Naive B cell (primary cell): Measurements from ENCODE around the gene SLC1A5. TPM values are rescaled to one million over a fixed set of nuclear protein-coding genes. Genes with fewer than 3 reads are reported as not detected.
A peak's percentile ranks its signal among the peaks of the same experiment; 100 is the strongest.
"Not testable (repeated sequence)": the region's sequence is repeated elsewhere in the genome, so short reads cannot be mapped to it uniquely, and the experiment has no call there.

Experiments
- ATAC-seq, 2 donors: fragments of 150-1000 bp; cut with Tn5 transposase; 2 replicates each; pipeline ENCODE4 v1.10.0; 2021; ENCODE audit warnings: low read depth in 2 of 2, mild to moderate bottlenecking in 2 of 2, moderate library complexity in 2 of 2
- DNase-seq: peaks from one replicate; pipeline ENCODE4 v3.0.0; 2022
- H3K27ac Mint-ChIP-seq, 6 donors: one replicate each; pipeline ENCODE4 v1.8.0; 2020 to 2022; ENCODE audit warnings: mild to moderate bottlenecking in 6 of 6, mixed read lengths in 6 of 6, moderate library complexity in 5 of 6, inconsistent platforms in 2 of 6
- H3K27me3 Mint-ChIP-seq, 3 donors: one replicate each; pipeline ENCODE4 v1.8.0; 2021 to 2022; ENCODE audit warnings: mixed read lengths in 3 of 3, mild to moderate bottlenecking in 1 of 3
- H3K36me3 Mint-ChIP-seq, 2 donors: one replicate each; pipeline ENCODE4 v1.8.0; 2020 to 2022; ENCODE audit warnings: mixed read lengths in 2 of 2, inconsistent platforms in 1 of 2, mild to moderate bottlenecking in 1 of 2
- H3K4me1 Mint-ChIP-seq, 3 donors: one replicate each; pipeline ENCODE4 v1.8.0; 2020 to 2022; ENCODE audit warnings: mixed read lengths in 3 of 3, inconsistent platforms in 1 of 3, mild to moderate bottlenecking in 1 of 3, moderate library complexity in 1 of 3
- H3K4me3 Mint-ChIP-seq, 8 donors: one replicate each; pipeline ENCODE4 v1.8.0; 2020 to 2022; ENCODE audit warnings: mild to moderate bottlenecking in 8 of 8, mixed read lengths in 8 of 8, moderate library complexity in 8 of 8, inconsistent platforms in 2 of 8
- H3K9me3 Mint-ChIP-seq, 7 donors: one replicate each; pipeline ENCODE4 v1.8.0; 2020 to 2022; ENCODE audit warnings: mixed read lengths in 7 of 7, mild to moderate bottlenecking in 5 of 7, inconsistent platforms in 2 of 7, moderate library complexity in 1 of 7
- polyA plus RNA-seq, 6 donors: library from polyadenylated mRNA; unstranded; fragments of 300-500 nt; fragmentation: Illumina TruSeq; gene quantifications; one replicate each; pipeline ENCODE4 v1.2.3, GENCODE V29; 2021; ENCODE audit warnings: low read depth in 6 of 6

SLC1A5 gene
- polyA plus RNA-seq, 6 donors from 2014 or later, result 4.9 to 12.1 (median 7.9) TPM

DNA sequence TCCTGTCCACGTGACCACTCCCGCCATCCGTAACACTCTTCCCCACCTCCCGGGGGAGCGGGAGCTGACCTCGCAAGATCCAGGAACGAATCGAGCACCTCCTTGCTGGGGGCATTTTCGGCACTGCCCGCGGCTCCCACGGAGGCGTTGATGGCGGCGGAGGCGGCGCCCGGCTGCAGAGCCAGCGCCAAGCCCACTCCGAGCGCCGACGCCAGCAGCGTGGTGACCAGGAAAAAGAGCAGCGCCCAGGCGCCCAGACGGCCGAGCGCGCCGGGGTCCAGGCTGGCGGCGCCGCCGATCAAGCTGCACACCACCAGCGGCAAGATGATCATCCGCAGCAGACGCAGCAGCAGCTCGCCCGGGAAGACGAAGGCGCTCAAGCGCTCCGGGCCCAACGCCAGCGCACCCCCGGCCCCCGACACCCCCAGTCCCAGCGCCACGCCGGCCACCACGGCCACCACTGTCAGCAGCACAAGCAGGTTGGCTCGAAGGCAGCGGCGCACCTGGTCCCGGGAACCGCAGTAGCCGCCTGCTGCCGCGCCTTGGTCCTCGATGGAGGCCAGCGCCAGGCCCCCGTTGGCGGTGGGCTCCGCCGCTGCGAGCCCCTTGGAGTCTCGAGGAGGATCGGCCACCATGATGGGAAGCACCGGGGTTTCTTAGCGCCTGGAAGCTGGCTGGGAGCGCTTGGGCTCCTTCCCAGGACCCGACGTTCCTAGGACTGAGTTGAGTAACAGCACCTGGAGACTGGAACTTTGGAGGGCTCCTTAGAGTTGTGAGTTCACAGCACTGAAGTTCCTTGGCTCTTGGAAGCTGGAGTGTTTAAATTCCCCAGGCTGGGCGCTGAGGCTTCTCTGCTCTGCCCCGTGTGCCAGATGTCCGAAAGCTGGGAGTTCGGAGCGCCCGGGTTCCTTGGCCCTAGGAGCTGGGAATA is 798 bp downstream of the SLC1A5 start:
- DNase-seq, result peak; percentile 36
- Mint-ChIP-seq H3K9me3 (no peaks in the 10 kb centered on the region), H3K4me1 (peaks cover 48 to 66% (median 57%) of the 10 kb centered on the region in 3 donors), H3K4me3 (peak overlapping the region; percentile 92 to 98 (median 95)), H3K27me3 (no peaks in the 10 kb centered on the region), H3K36me3 (no peaks in the 10 kb centered on the region), H3K27ac (peak overlapping the region in 5 of 6 donors; percentile 24 to 94 (median 89))
- ATAC-seq, result no peak

DNA sequence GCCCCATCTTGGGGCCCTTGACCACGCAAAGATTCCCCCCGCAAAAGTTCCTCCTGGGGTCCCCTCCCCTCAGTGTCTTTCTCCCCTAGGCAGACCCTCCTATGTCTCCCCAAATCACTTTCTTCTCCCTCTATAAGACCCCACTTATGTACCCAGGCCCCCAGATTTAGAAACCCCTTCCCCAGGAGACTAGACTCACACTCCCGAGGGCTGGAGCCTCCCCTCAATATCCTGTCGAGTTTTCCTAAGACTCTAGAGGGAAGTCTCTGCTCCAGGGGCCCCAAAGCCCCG is 1.4 kb downstream of the SLC1A5 start:
- H3K4me3 Mint-ChIP-seq, result peak overlapping the region; percentile 92 to 98 (median 95)
- no peaks in the 10 kb centered on the region for H3K27me3 Mint-ChIP-seq
- H3K27ac Mint-ChIP-seq, result peak overlapping the region in 4 of 6 donors; percentile 15 to 90 (median 74)
- peaks cover 50 to 63% (median 57%) of the 10 kb centered on the region in 3 donors for H3K4me1 Mint-ChIP-seq
- no peaks in the 10 kb centered on the region for H3K36me3 Mint-ChIP-seq
- no peak for ATAC-seq
- no peaks in the 10 kb centered on the region for H3K9me3 Mint-ChIP-seq
- no peak for DNase-seq

DNA sequence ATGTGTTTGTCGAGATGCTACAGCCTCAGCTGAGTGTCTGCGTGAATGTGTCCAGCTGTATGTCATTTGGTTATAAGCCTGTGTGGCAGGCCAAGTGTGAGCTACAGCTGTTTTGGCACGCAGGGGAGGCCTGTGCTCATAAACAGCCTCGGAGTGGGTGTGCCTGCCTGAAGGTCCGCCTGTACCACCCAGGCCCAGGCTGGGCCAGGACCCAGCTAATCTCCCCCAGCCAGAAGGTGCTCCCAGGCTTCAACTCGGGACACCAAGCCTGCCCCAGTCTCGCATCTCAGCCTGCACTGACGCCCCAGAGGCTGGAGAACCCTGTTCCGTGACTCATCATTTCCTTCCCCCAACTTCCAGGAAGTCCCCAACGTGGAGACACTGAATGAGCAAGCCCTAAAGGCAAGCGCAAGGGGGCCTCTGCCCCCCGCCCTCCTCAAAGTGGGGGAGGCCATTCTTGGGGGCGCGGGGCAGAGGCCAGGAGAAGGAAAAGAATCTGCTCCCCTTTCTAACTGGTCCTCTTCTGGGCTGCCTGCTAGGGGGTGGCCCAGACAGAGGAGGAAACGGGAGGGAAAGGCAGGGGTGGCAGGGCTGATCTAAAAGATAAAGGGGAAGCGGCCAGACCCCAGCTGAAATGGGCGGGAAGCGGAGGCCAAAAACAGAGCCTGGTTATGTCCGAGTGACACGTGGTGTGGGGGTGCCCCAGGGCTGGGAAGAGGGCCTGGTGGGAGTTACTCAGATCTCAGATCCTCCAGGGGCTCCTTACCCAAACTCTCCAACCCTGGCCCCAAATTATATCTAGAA is 2.0 kb downstream of the SLC1A5 start:
- ATAC-seq (peak; percentile 44 to 49), DNase-seq (peak; percentile 65)
- Mint-ChIP-seq H3K27me3 (no peaks in the 10 kb centered on the region), H3K9me3 (no peaks in the 10 kb centered on the region), H3K27ac (peak overlapping the region; percentile 58 to 90 (median 87)), H3K4me3 (peak overlapping the region; percentile 92 to 98 (median 95)), H3K4me1 (peaks cover 50 to 58% (median 57%) of the 10 kb centered on the region in 3 donors), H3K36me3 (no peaks in the 10 kb centered on the region)

DNA sequence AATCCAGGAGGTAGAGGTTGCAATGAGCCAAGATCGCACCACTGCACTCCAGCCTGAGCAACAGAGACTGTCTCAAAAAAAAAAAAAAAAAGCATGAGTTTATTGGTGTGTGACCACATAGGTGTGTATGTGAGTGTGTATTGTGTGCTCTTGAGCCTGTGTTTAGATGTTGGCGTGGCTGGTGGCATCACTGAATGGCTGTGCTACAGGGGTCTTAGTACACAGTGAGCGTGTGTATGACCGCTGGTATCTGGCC is 2.5 kb downstream of the SLC1A5 start:
- Mint-ChIP-seq H3K27ac (peak overlapping the region in 4 of 6 donors; percentile 76 to 89 (median 87)), H3K4me3 (peak overlapping the region; percentile 92 to 98 (median 95)), H3K27me3 (no peaks in the 10 kb centered on the region), H3K9me3 (no peaks in the 10 kb centered on the region), H3K4me1 (peaks cover 50 to 57% (median 54%) of the 10 kb centered on the region in 3 donors), H3K36me3 (no peaks in the 10 kb centered on the region)
- ATAC-seq, result peak in 1 of 2 donors; percentile 6
- no peak for DNase-seq

DNA sequence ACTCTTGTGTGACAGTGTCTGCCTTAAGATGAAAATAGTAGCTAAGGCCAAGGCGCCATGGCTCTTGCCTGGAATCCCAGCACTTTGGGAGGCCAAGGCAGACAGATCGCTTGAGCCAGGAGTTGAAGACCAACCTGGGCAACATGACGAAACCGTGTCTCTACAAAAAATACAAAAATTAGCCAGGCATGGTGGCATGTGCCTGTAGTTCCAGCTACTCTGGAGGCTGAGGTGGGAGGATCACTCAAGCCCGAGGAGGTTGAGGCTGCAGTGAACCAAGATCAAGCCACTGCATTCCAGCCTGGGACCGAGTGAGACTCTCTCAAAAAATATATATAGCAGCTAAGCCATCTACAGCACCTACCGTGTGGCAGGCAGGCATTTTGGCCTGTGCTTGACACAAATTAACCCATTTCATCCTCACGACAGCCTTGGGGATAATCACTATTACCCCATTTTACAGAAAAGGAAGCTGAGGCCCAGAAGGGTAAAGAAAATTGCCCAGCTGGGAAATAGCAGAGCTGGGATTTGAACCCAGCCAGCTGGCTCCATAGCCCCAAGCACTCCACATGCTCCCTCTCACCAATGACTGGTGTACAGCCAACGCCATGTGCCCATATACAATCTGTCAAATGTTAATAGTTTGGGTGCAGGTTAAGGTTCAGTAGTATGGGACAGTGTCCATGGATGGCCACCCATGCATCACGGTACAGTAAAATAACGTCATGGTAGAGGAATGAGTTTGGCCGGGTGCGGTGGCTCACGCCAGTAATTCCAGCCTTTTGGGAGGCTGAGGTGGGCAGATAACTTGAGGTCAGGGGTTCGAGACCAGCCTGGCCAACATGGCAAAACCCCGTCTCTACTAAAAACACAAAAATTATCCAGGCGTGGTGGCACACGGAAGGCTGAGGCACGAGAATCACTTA is 3.1 kb downstream of the SLC1A5 start:
- Mint-ChIP-seq H3K27me3 (no peaks in the 10 kb centered on the region), H3K4me3 (peak overlapping the region; percentile 47 to 98 (median 95)), H3K27ac (peak overlapping the region in 5 of 6 donors; percentile 36 to 89 (median 76)), H3K9me3 (no peaks in the 10 kb centered on the region), H3K4me1 (peaks cover 50 to 57% (median 54%) of the 10 kb centered on the region in 3 donors), H3K36me3 (no peaks in the 10 kb centered on the region)
- ATAC-seq, result no peak
- DNase-seq, result no peak

DNA sequence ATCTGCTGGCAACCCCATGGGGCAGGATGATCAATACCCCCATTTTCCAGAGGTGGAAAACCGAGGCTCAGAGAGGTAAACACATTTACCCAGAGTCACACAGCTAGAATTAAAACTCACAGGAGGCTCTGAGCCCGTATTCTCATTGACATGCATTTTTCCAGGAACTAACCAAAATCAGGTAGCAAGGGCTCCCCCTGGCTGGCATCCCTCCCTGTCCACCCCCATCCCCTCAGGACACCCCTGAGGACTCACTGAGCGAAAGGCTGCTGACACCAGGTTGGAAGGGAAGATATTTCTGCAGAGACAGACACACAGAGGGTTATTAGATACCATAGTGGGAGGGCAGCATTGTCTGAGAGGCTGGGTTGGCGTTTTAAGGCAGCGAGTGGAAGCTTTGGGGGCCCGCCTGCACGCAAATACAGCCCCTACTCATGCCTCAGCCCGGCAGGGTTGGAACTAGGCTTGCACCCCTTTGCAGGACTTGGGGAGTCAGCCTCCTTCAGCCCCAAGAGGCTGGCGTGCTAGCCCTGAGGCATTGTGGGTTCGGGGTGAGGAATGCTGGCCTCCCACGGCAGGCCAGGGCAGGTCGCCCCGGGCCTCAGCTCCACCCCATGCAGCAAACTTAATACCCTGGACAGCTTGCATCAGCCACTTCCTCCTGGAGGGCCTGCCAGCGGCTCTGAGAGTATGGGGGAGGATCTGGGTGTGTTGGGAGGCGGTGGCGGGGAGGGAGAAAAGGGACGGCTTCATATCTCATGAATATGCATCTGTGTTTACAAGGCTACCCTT is 3.9 kb downstream of the SLC1A5 start:
- DNase-seq, result no peak
- H3K4me3 Mint-ChIP-seq, result peak overlapping the region in 6 of 8 donors; percentile 6 to 98 (median 50)
- no peak for ATAC-seq
- H3K9me3 Mint-ChIP-seq, result no peaks in the 10 kb centered on the region
- H3K4me1 Mint-ChIP-seq, result peaks cover 49 to 57% (median 54%) of the 10 kb centered on the region in 3 donors
- no peaks in the 10 kb centered on the region for H3K36me3 Mint-ChIP-seq
- no peaks in the 10 kb centered on the region for H3K27me3 Mint-ChIP-seq
- H3K27ac Mint-ChIP-seq, result peak overlapping the region in 4 of 6 donors; percentile 36 to 63 (median 50)

DNA sequence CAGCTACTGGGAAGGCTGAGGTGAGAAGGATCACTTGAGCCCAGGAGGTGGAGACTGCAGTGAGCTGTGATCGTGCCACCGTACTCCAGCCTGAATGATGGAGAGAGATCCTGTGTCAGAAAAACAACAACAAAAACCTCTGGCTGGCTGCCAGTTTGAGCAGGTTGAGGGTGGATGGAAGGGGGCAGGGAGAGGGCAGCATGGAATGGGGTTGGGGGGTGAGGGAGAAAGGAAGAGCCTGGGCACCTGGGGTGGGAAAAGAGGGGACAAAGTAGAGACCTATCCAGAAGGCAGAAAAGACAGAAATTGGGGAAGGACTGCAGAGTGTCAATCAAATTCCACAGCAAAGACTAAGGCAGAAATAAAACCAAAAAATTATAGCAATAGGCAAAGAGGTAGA is 4.7 kb downstream of the SLC1A5 start:
- Mint-ChIP-seq H3K27ac (peak overlapping the region in 1 of 6 donors; percentile 24), H3K4me1 (peaks cover 46 to 49% (median 49%) of the 10 kb centered on the region in 3 donors), H3K4me3 (peak overlapping the region in 1 of 8 donors; percentile 54), H3K27me3 (no peaks in the 10 kb centered on the region), H3K36me3 (no peaks in the 10 kb centered on the region), H3K9me3 (no peaks in the 10 kb centered on the region)
- no peak for DNase-seq
- no peak for ATAC-seq

DNA sequence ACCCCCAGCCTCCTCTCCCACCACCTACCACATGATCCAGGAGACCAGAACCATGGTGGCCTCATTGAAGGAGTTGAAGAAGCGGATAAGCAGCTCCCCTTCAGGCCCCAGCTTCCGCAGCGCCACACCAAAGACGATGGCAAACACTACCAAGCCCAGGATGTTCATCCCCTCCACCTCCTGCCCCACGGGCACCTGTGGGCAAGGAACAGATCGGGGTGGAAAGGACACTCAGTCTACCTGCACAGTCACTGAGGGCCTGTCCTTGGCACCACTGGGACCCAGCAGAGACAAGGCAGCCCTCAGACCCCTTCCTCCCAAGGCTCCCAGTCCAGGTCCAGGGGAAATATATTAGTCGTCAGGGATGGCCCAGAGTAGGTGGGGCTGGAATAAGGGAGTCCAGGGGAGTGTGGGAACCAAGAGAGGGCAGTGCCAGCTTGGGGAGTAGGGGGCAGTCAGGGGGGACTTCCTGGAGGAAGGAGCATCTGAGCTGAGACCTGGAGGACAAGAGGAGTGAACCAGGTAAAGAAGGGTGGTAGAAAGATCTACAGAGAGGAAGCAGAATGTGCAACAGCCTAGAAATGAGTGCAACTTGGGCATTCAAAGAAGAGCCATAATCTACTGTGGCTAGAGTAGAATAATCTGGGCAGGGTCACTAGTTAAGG is 5.9 kb downstream of the SLC1A5 start:
- H3K9me3 Mint-ChIP-seq, result no peaks in the 10 kb centered on the region
- H3K4me1 Mint-ChIP-seq, result peaks cover 42 to 49% (median 46%) of the 10 kb centered on the region in 3 donors
- H3K4me3 Mint-ChIP-seq, result peak overlapping the region in 1 of 8 donors; percentile 53
- H3K27me3 Mint-ChIP-seq, result no peaks in the 10 kb centered on the region
- no peaks in the 10 kb centered on the region for H3K36me3 Mint-ChIP-seq
- DNase-seq (no peak), ATAC-seq (no peak)
- H3K27ac Mint-ChIP-seq, result peak overlapping the region in 1 of 6 donors; percentile 40

DNA sequence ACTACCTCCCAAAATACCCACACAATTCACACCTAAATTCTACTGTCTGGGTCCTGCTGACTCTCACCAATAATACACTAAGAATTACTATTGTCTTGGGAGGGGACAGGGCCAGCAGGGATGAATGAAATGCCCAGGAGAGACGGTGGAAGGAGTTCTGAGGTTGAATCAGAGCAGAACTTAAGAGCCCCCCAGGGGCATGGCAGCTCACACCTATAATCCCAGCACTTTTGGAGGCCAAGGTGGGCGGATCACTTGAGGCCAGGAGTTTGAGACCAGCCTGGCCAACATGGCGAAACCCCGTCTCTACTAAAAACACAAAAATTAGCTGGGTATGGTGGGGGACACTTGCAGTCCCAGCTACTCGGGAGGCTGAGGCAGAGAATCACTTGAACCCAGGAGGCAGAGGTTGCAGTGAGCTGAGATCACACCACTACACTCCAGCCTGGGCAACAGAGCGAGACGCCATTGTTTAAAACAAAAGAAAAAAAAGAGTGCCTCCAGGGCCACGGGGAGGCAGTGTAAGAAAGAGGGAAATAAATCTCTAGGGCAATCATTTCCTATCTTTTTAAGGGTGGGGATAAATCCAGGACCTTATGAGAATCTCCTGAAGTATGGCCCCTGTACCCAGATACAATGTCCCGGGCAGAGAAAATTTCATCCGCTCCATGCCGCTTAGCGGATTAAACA is 10.3 kb downstream of the SLC1A5 start:
- H3K36me3 Mint-ChIP-seq, result peaks cover 3 to 17% of the 10 kb centered on the region in 2 donors
- H3K27me3 Mint-ChIP-seq, DNase-seq, ATAC-seq, H3K4me1 Mint-ChIP-seq, H3K4me3 Mint-ChIP-seq, H3K9me3 Mint-ChIP-seq, H3K27ac Mint-ChIP-seq: not testable (repeated sequence)

DNA sequence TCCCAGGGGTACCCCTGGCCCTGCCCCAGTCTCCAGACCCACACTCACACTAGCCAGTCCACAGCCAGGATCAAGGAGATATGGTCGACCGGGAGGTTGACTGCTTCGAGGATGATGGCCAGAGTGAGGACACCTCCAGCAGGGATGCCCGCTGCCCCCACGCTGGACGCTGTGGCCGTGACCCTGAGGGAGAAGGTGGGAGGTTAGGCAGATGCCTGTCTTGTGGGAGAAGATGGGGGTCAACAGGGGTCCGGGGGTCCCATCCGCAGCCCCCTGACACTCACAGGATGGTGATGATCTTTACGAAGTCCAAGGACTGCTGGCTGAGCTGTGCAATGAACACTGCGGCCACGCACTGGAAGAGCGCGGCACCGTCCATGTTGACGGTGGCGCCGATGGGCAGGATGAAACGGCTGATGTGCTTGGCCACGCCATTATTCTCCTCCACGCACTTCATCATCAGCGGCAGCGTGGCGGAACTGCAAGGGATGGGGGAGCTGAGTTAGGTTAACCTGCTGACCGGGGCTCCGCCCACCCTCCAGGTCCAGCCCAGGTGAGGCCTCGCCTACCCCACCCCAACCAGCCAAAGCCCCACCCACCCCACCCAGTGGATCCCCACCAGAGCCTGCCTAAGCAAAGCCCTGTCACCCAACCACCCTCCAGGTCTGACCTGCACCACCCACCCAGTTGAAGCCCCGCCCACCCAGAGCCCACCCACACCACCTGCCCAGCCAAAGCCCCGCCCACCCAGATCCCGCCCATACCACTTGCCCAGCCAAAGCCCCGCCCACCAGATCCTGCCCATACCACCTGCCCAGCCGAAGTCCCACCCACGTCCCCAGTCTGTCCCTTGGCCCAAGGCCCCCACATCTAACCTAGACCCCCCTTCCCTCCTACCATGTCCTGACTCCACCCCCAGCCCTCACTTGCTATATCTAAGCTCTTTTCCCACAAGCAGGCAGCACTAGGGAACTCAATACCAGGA is 11.2 kb downstream of the SLC1A5 start:
- H3K27ac Mint-ChIP-seq, result peak overlapping the region in 1 of 6 donors; percentile 80
- peaks cover 3 to 17% of the 10 kb centered on the region in 2 donors for H3K36me3 Mint-ChIP-seq

More for the DNA sequence above, 11.2 kb downstream of the SLC1A5 start:
- Mint-ChIP-seq H3K4me3 (no peak overlapping the region), H3K27me3 (no peaks in the 10 kb centered on the region), H3K9me3 (no peaks in the 10 kb centered on the region), H3K4me1 (peaks cover 0 to 5% (median 4%) of the 10 kb centered on the region in 3 donors)
- ATAC-seq, result no peak
- no peak for DNase-seq
